ENCODE measurements around the gene CCDC121. TPM values are rescaled to one million over a fixed set of nuclear protein-coding genes. Genes with fewer than 3 reads are reported as not detected.
"Not testable (repeated sequence)": the region's sequence is repeated elsewhere in the genome, so short reads cannot be mapped to it uniquely, and the experiment has no call there.

The CCDC121 gene
- total and polyA plus RNA-seq, 2 experiments from 2014 or later = 2.7 to 4.4 TPM

DNA sequence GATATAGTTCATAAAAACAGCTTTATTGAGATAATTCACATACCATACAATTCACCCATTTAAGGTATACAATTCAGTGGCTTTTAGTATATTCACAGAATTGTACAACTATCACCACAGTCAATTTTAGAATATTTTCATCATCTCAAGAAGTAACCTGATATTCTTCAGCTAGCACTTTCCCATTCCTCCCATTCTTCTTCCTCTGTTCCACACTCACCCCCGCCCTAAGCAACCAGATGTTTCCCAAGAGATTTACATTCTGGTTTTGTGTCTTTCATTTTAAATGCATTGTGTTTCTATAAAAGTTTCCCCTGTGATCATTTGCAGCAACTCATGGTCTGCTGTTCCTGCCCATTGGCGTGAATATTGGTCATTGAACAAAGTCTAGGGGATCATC lies 5.5 kb upstream of the CCDC121 start:
- no peaks in the 10 kb centered on the region for H3K9me2 ChIP-seq (replicated peaks; ENCODE audit: insufficient read depth)
- DNase-seq (ENCODE audit: low spot score) = no peak
- H4K20me1 ChIP-seq (ENCODE audit: insufficient read depth, poor library complexity, severe bottlenecking) = no peaks in the 10 kb centered on the region
- peaks cover 6% of the 10 kb centered on the region for H3K4me1 ChIP-seq (ENCODE audit: insufficient read depth)
- H3K36me3 ChIP-seq (replicated peaks; ENCODE audit: insufficient read depth, low read depth) = no peaks in the 10 kb centered on the region
- H3K27me3 ChIP-seq = no peaks in the 10 kb centered on the region
- no peak overlapping the region for H3K4me2 ChIP-seq
- peaks cover 11% of the 10 kb centered on the region for H3K79me2 ChIP-seq
- 98% methylated on average over 2 of the region's 2 CpGs for WGBS (ENCODE audit: low lambda C conversion rate, missing lambda C conversion rate)
- no peak overlapping the region for H3K4me3 ChIP-seq
- no peaks in the 10 kb centered on the region for H3K9me3 ChIP-seq (ENCODE audit: low read depth)
- H2AFZ ChIP-seq = no peak overlapping the region
- no peak overlapping the region for H3K27ac ChIP-seq
- TF ChIP-seq EZH2 (IDR thresholded peaks at IDR 0.05; ENCODE audit: borderline replicate concordance) (no peak), CTCF (IDR thresholded peaks at IDR 0.05; ENCODE audit: poor library complexity) (no peak), EZH2phosphoT487 (IDR thresholded peaks at IDR 0.05; ENCODE audit: low read depth, severe bottlenecking, unreplicated experiment) (no peak)

- H3K9me2 ChIP-seq (replicated peaks; ENCODE audit: insufficient read depth); H3K36me3 ChIP-seq (replicated peaks; ENCODE audit: insufficient read depth, low read depth); H4K20me1 ChIP-seq (ENCODE audit: insufficient read depth, poor library complexity, severe bottlenecking); H3K9me3 ChIP-seq (ENCODE audit: low read depth); DNase-seq (ENCODE audit: low spot score); H3K4me3 ChIP-seq; H3K27me3 ChIP-seq; H2AFZ ChIP-seq; H3K27ac ChIP-seq: not testable (repeated sequence)
- Histone ChIP-seq H3K79me2 (peaks cover 13% of the 10 kb centered on the region), H3K4me1 (ENCODE audit: insufficient read depth) (peaks cover 14% of the 10 kb centered on the region), H3K4me2 (peak overlapping the region; percentile 82)
- WGBS (ENCODE audit: low lambda C conversion rate, missing lambda C conversion rate) = 100% methylated on average over 2 of the region's 2 CpGs
These were observed 1.4 kb upstream of the CCDC121 start for GRCh38 chr2:27630257-27630656.

DNA sequence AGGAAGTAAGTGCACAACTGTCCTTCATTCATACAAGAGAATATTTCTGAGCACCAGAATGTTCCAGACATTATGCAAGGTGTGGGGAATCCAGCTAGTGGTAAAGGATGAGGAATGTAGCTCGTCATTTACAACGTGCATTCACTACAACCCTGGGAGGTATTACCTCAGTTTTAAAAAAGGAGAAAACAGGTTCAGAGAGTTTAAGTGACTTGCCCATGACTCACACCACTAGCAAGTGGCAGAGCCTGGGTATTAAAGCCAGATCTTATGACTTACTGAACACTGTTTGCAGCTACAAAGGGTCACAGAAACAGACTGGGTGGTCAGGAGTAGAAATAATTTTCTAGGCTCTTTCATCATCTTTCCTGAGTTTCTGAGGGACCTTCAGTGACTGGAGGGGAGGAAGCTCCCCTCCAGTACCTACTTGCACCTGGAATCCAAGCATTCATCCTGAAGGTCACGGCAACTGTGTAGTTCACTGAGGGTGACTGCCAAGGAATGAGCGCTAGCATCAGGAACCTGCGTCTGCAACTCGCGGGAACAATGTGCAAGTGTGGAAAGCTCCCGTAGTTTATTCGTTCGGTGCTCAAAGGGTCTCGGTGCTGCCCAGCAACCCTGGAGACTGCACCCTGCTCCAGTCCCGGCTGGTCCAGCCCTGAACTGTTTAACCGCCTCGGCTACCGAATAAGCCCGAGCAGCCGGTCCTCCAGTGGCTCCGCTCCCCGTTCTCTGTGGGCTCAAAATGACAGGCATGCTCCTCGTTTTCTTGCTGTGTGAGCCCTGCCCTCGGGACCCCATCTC lies 647 bp downstream of the CCDC121 start:
- Histone ChIP-seq H3K27ac (peak overlapping the region; percentile 88), H3K9me2 (replicated peaks; ENCODE audit: insufficient read depth) (peaks cover 5% of the 10 kb centered on the region), H3K9me3 (ENCODE audit: low read depth) (no peaks in the 10 kb centered on the region), H3K27me3 (no peaks in the 10 kb centered on the region), H3K36me3 (replicated peaks; ENCODE audit: insufficient read depth, low read depth) (no peaks in the 10 kb centered on the region), H3K79me2 (peaks cover 13% of the 10 kb centered on the region), H3K4me3 (peak overlapping the region; percentile 67), H3K4me2 (peak overlapping the region; percentile 82), H3K4me1 (ENCODE audit: insufficient read depth) (peaks cover 14% of the 10 kb centered on the region), H2AFZ (peak overlapping the region; percentile 93), H4K20me1 (ENCODE audit: insufficient read depth, poor library complexity, severe bottlenecking) (no peaks in the 10 kb centered on the region)
- no peak for TF ChIP-seq CTCF (IDR thresholded peaks at IDR 0.05; ENCODE audit: poor library complexity)
- no peak for TF ChIP-seq EZH2phosphoT487 (IDR thresholded peaks at IDR 0.05; ENCODE audit: low read depth, severe bottlenecking, unreplicated experiment)
- peak; percentile 76 for DNase-seq (ENCODE audit: low spot score)
- WGBS (ENCODE audit: low lambda C conversion rate, missing lambda C conversion rate) = 4% methylated on average over 19 of the region's 21 CpGs

- Histone ChIP-seq H3K4me1 (ENCODE audit: insufficient read depth) (peaks cover 14% of the 10 kb centered on the region), H3K4me2 (peak overlapping the region; percentile 82), H3K79me2 (peaks cover 13% of the 10 kb centered on the region), H3K27ac (peak overlapping the region; percentile 88)
- not testable (repeated sequence) for H3K4me3 ChIP-seq; DNase-seq (ENCODE audit: low spot score); H3K9me2 ChIP-seq (replicated peaks; ENCODE audit: insufficient read depth); H2AFZ ChIP-seq; H3K36me3 ChIP-seq (replicated peaks; ENCODE audit: insufficient read depth, low read depth); H4K20me1 ChIP-seq (ENCODE audit: insufficient read depth, poor library complexity, severe bottlenecking); H3K27me3 ChIP-seq; H3K9me3 ChIP-seq (ENCODE audit: low read depth)
- WGBS (ENCODE audit: low lambda C conversion rate, missing lambda C conversion rate) = 72% methylated on average over 3 of the region's 3 CpGs
These were observed 1.9 kb downstream of the CCDC121 start for GRCh38 chr2:27626921-27627320.

- Histone ChIP-seq H3K4me1 (ENCODE audit: insufficient read depth) (peaks cover 14% of the 10 kb centered on the region), H3K27ac (peak overlapping the region; percentile 88), H3K79me2 (peaks cover 13% of the 10 kb centered on the region)
- H3K4me2 ChIP-seq; H3K9me3 ChIP-seq (ENCODE audit: low read depth); H3K9me2 ChIP-seq (replicated peaks; ENCODE audit: insufficient read depth); H3K4me3 ChIP-seq; H3K36me3 ChIP-seq (replicated peaks; ENCODE audit: insufficient read depth, low read depth); H3K27me3 ChIP-seq; H2AFZ ChIP-seq; DNase-seq (ENCODE audit: low spot score); H4K20me1 ChIP-seq (ENCODE audit: insufficient read depth, poor library complexity, severe bottlenecking): not testable (repeated sequence)
- 76% methylated on average over 1 of the region's 1 CpG for WGBS (ENCODE audit: low lambda C conversion rate, missing lambda C conversion rate)
These were observed 2.5 kb downstream of the CCDC121 start for GRCh38 chr2:27626323-27626722.

Data from hepatocyte (in vitro differentiated cells).